SH-SY5Y (cell line): ENCODE measurements around the gene TSHR.

Experiments
- GATA2 ChIP-seq: IDR thresholded peaks from 2 replicates; pipeline ENCODE4 v1.6.1; 2011; ENCODE audit warnings: mild to moderate bottlenecking, low read depth, low read length
- GATA3 ChIP-seq: IDR thresholded peaks from 2 replicates; pipeline ENCODE4 v1.6.1; 2011; ENCODE audit warnings: low read depth, mild to moderate bottlenecking, low read length, moderate library complexity

DNA sequence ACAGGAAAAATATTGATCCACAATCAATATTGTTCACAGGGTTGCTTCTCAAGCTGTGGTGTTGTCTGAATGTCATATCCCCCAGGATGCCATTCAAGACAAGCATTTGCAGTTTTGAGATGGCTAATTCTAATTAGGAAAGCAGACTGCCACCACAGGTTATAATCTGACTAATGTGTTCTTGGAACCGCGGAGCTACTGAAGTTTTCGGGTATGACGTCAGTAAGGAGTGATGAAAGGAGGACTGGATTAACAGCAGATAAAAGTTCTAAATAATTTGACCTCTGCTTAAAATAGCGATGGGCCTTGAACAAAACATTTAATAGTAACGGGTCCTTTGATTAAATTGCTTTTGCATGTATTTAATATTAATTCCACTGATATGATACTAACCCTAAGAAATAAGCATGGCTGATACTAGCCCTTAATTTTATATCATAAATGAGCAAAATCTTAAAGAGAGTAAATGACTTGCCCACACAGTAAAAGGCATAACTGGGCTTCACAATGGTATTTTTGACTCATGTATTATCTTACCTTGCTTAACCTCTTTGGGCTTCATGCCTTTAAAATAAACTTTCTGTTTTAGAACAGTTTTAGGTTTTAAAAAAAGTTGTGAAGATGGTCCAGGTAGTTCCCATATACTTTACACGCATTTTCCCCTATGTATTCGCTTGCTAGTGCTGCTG, 50.3 kb downstream of the TSHR start:
- no peak for TF ChIP-seq GATA3
- TF ChIP-seq GATA2, result no peak
